Peyer's patch (tissue), 4 donors: ENCODE data around the gene FGD1. TPM values are rescaled to one million over a fixed set of nuclear protein-coding genes. Genes with fewer than 3 reads are reported as not detected.
A peak's percentile ranks its signal among the peaks of the same experiment; 100 is the strongest.

Experiments
- DNase-seq, 3 donors: peaks; one replicate each; pipeline ENCODE4 v3.0.0-alpha.2; 2017 to 2019
- H3K27ac ChIP-seq, 4 donors: fragments of 200-600 bp; sonication (generic); one replicate each; pipeline ENCODE4 v1.5.1; 2016 to 2019
- H3K27me3 ChIP-seq, 2 donors: fragments of 200-600 bp; sonication (generic); one replicate each; pipeline ENCODE4 v1.5.1; 2019
- H3K36me3 ChIP-seq, 3 donors: fragments of 200-600 bp; sonication (generic); one replicate each; pipeline ENCODE4 v1.5.1; 2016 to 2019
- H3K4me1 ChIP-seq, 4 donors: fragments of 200-600 bp; sonication (generic); one replicate each; pipeline ENCODE4 v1.5.1; 2016 to 2019
- H3K4me3 ChIP-seq, 4 donors: fragments of 200-600 bp; sonication (generic); 1 replicate in 3 of 4; 2 replicates in 1 of 4; pipeline ENCODE4 v1.5.1; 2016 to 2019; ENCODE audit warnings: mild to moderate bottlenecking in 1 of 4
- H3K9me3 ChIP-seq, 4 donors: fragments of 200-600 bp; sonication (generic); one replicate each; pipeline ENCODE4 v1.5.1; 2016 to 2019; ENCODE audit warnings: mild to moderate bottlenecking in 1 of 4
- POLR2A ChIP-seq, 2 donors: fragments of 450-650 bp; IDR thresholded peaks; one replicate each; pipeline ENCODE4 v1.5.1; 2017; ENCODE audit warnings: antibody characterized with exemption in 2 of 2, mild to moderate bottlenecking in 2 of 2, moderate library complexity in 2 of 2
- total RNA-seq, 4 donors: library from RNA; depleted of rRNA; stranded (reverse); fragments of >200 nt; gene quantifications; one replicate each; pipeline ENCODE4 v1.1.0, GENCODE V29; 2016
- TF ChIP-seq, protein P1 (sequence below), 6 experiments: fragments of 450-650 bp in 4 of 6; fragments of 200-600 bp in 2 of 6; sonication (generic) in 1 of 6; IDR thresholded peaks; one replicate each; pipeline ENCODE4 v1.5.1; 2017 to 2019; ENCODE audit warnings: antibody characterized with exemption in 6 of 6, mild to moderate bottlenecking in 3 of 6, moderate library complexity in 1 of 6

FGD1 gene
- total RNA-seq, 4 donors from 2014 or later: 0.88 to 9.9 (median 4.7) TPM

DNA sequence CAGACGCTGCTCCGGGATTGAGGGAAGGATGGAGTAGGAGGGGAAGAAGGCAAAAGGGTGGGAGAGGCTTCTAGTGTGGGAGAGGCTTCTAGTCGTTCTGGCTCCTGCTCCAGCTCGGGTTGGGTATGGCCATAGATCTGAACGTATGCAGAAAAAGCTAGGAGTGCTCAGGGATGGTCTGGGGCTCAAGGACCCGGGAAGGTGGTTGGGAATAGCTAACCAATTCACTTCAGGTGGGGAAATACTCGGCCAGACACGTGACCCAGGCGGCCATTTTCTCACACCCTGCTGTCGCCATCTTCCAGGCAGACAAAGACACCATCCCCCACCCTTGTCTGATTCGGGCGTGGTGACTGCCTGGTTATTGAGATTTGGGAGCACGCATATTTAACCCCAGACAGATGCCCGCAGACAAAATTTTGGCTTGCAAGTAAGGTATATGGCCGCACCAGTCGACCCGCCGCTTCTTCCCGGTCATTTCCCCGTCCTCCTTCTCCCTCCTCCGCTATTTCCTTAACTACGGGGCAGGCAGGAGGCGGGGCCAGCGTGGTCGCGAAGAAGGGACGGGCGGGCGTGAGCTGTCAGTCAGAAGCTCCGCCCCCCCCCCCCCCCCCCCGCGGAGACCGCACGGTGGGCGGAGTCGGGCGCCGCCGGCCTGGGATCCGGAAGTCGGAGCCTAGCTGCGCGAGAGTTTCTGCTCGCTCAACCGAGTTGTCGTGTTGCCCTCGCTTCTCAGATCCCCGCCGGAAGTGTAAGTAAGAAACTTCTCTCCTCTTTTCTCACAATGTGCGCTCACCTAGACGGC lies 33.7 kb upstream of the FGD1 start, which contains the start of gene GNL3L:
GNL3L (plus strand) TSS at position 668 of the 805 bp plus-strand sequence. CDS start 2,348 bp downstream, outside the sequence.
- no peaks in the 10 kb centered on the region for H3K9me3 ChIP-seq
- no peaks in the 10 kb centered on the region for H3K36me3 ChIP-seq
- H3K27me3 ChIP-seq: no peaks in the 10 kb centered on the region
- peak within 1 kb of the TSS; percentile 81 to 88 (median 84) for H3K27ac ChIP-seq
- DNase-seq: peak; percentile 86 to 94 (median 94)
- peak in 1 of 2 donors; percentile 30 for TF ChIP-seq POLR2A (IDR thresholded peaks at IDR 0.05)
- TF ChIP-seq, protein P1, sequence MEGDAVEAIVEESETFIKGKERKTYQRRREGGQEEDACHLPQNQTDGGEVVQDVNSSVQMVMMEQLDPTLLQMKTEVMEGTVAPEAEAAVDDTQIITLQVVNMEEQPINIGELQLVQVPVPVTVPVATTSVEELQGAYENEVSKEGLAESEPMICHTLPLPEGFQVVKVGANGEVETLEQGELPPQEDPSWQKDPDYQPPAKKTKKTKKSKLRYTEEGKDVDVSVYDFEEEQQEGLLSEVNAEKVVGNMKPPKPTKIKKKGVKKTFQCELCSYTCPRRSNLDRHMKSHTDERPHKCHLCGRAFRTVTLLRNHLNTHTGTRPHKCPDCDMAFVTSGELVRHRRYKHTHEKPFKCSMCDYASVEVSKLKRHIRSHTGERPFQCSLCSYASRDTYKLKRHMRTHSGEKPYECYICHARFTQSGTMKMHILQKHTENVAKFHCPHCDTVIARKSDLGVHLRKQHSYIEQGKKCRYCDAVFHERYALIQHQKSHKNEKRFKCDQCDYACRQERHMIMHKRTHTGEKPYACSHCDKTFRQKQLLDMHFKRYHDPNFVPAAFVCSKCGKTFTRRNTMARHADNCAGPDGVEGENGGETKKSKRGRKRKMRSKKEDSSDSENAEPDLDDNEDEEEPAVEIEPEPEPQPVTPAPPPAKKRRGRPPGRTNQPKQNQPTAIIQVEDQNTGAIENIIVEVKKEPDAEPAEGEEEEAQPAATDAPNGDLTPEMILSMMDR (IDR thresholded peaks at IDR 0.05): no peak
- H3K4me3 ChIP-seq: peak within 1 kb of the TSS; percentile 56 to 83 (median 68)
- peaks cover 0 to 10% (median 3%) of the 10 kb centered on the region in 4 donors for H3K4me1 ChIP-seq

DNA sequence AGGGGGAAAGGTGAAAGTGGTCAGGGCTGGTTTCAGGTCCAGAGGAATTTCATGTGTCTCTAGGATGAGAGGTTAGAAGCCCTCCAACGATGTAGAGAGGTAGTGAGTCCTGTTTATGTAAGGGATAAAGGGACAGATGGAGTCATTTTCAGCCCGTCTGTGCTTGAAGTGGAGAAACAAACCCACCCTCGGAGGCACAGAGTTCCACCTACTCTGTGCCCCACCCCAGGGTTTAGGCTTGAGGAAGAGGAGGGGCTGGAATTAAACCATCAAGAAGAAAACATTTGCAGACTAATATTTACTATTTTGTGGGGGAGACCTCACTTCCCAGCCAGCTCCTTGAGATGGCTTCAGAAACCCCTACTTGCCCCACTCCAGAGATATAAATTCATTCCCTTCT lies 33.1 kb upstream of the FGD1 start:
- DNase-seq: no peak
- peak overlapping the region; percentile 81 to 88 (median 84) for H3K27ac ChIP-seq
- peak overlapping the region in 3 of 4 donors; percentile 56 to 83 (median 74) for H3K4me3 ChIP-seq
- no peaks in the 10 kb centered on the region for H3K36me3 ChIP-seq
- no peaks in the 10 kb centered on the region for H3K9me3 ChIP-seq
- peaks cover 0 to 10% (median 3%) of the 10 kb centered on the region in 4 donors for H3K4me1 ChIP-seq
- no peak for TF ChIP-seq POLR2A (IDR thresholded peaks at IDR 0.05)
- TF ChIP-seq, protein P1 (IDR thresholded peaks at IDR 0.05): no peak
- no peaks in the 10 kb centered on the region for H3K27me3 ChIP-seq

DNA sequence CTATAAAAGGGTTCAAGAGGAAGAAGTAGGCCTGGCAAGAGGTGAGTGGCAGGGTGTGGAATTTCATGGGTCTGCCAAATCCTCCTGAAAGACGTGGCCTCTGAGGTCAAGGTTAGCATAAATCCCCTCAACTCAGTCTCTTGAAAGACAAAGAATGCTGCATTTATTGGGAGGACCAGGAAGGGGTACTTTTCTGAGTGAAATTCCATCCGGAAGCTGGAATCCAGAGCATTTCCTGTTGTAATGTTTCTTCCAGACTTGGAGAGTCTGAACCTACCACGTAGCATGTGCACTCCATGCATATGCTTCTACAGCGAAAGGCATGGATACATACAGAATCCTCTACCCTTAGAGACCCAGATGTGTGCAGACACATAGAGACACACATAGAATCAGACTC lies 13.4 kb upstream of the FGD1 start:
- Histone ChIP-seq H3K27me3 (no peaks in the 10 kb centered on the region), H3K36me3 (no peaks in the 10 kb centered on the region), H3K4me3 (no peak overlapping the region), H3K27ac (no peak overlapping the region), H3K4me1 (no peaks in the 10 kb centered on the region), H3K9me3 (no peaks in the 10 kb centered on the region)
- DNase-seq: no peak
- TF ChIP-seq POLR2A (IDR thresholded peaks at IDR 0.05): no peak
- TF ChIP-seq, protein P1 (IDR thresholded peaks at IDR 0.05): no peak

DNA sequence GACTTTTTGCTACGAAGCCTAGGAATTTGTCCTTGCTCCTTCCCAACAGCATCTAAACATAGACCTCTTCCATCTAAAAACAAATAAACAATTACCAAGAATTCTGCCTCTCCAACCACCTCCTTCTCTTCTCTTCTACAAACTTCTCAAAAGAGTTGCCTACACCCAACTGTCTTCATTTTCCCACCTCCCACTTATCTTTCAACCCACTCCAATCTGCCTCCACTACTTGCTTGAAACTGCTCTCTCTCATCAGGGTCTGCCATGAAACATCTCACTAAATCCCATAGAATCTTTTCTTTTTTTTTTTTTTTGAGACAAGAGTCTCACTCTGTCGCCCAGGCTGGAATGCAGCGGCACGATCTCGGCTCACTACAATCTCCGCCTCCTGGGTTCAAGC lies 902 bp upstream of the FGD1 start:
- DNase-seq: no peak
- Histone ChIP-seq H3K36me3 (no peaks in the 10 kb centered on the region), H3K4me3 (no peak overlapping the region), H3K9me3 (no peaks in the 10 kb centered on the region), H3K4me1 (no peaks in the 10 kb centered on the region), H3K27me3 (no peaks in the 10 kb centered on the region), H3K27ac (no peak overlapping the region)
- TF ChIP-seq, protein P1 (IDR thresholded peaks at IDR 0.05): no peak
- no peak for TF ChIP-seq POLR2A (IDR thresholded peaks at IDR 0.05)

DNA sequence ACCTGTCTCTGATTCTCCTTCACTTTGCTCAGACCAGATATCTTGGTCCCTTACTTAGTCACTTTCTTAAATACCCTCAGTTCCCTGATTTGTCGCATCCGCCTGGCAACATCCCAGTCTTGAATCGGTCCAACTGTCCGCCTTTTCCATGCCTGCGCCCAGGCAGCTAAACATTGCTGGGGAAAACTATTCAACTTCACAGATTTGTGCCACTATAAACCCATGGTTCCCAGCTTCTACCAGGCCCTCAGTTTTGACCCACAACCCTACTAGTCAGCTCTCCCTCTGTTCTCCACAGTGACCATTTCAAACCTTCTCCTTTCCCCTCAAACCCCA lies 451 bp upstream of the FGD1 start:
- H3K27ac ChIP-seq: peak overlapping the region in 2 of 4 donors; percentile 65 to 69
- no peak for DNase-seq
- H3K27me3 ChIP-seq: no peaks in the 10 kb centered on the region
- H3K4me1 ChIP-seq: no peaks in the 10 kb centered on the region
- no peaks in the 10 kb centered on the region for H3K9me3 ChIP-seq
- H3K36me3 ChIP-seq: no peaks in the 10 kb centered on the region
- TF ChIP-seq POLR2A (IDR thresholded peaks at IDR 0.05): no peak
- TF ChIP-seq, protein P1 (IDR thresholded peaks at IDR 0.05): no peak
- peak overlapping the region in 2 of 4 donors; percentile 65 to 66 for H3K4me3 ChIP-seq
